Ishikawa (cell line): ENCODE measurements around the gene CBX3.

Experiments used
- CEBPB ChIP-seq: IDR thresholded peaks from 2 replicates; pipeline ENCODE4 v1.6.1; 2012
- EP300 ChIP-seq: IDR thresholded peaks from 2 replicates; pipeline ENCODE4 v1.6.1; 2012; ENCODE audit warnings: borderline replicate concordance
- FOXM1 ChIP-seq: IDR thresholded peaks from 2 replicates; pipeline ENCODE4 v1.6.1; 2012; ENCODE audit warnings: low read depth, borderline replicate concordance
- RAD21 ChIP-seq: IDR thresholded peaks from 2 replicates; pipeline ENCODE4 v1.6.1; 2012; ENCODE audit warnings: low read depth
- REST ChIP-seq: IDR thresholded peaks from 2 replicates; pipeline ENCODE4 v1.6.1; 2012; ENCODE audit warnings: low read depth, mild to moderate bottlenecking
- TCF12 ChIP-seq: IDR thresholded peaks from 2 replicates; pipeline ENCODE4 v1.6.1; 2012; ENCODE audit warnings: low read depth
- YY1 ChIP-seq: IDR thresholded peaks from 2 replicates; pipeline ENCODE4 v1.6.1; 2012; ENCODE audit warnings: low read depth
- ZBTB7A ChIP-seq: IDR thresholded peaks from 2 replicates; pipeline ENCODE4 v1.6.1; 2012; ENCODE audit warnings: low read depth

- no peak for TF ChIP-seq YY1
- TF ChIP-seq ZBTB7A: no peak
- TF ChIP-seq REST: no peak
- TF ChIP-seq FOXM1: no peak
- no peak for TF ChIP-seq RAD21
- no peak for TF ChIP-seq CEBPB
- TF ChIP-seq TCF12: no peak
- TF ChIP-seq EP300: no peak
Measured at GRCh38 chr7:26237035-26237807, 35.7 kb downstream of the CBX3 start.
